ENCODE results near the gene CIAO1. TPM values are rescaled to one million over a fixed set of nuclear protein-coding genes. Genes with fewer than 3 reads are reported as not detected.
A peak's percentile ranks its signal among the peaks of the same experiment; 100 is the strongest.

Gene CIAO1
- total and polyA plus RNA-seq, 2 of the 13 experiments (the other 11 are each of a cell fraction or from before 2014, with no cell fraction given), result 99.3 to 120 TPM

GRCh38 chr2:96305091-96305978, 39.3 kb downstream of the CIAO1 start, which contains the start of gene SNRNP200 (continued):
- TF ChIP-seq ZNF646 (CRISPR knock-in tag; IDR thresholded peaks at IDR 0.05) (no peak; the same call in 1 of the 2 replicates), ZBTB8A (CRISPR knock-in tag; IDR thresholded peaks at IDR 0.05; ENCODE audit: borderline replicate concordance, low read depth) (peak; percentile 87; the same call in 1 of the 2 replicates), ZC3H4 (CRISPR knock-in tag; IDR thresholded peaks at IDR 0.05; ENCODE audit: borderline replicate concordance) (no peak), ZNF839 (CRISPR knock-in tag; IDR thresholded peaks at IDR 0.05; ENCODE audit: borderline replicate concordance) (peak; percentile 98; the same call in 1 of the 2 replicates), DR1 (CRISPR knock-in tag; IDR thresholded peaks at IDR 0.05) (peak; percentile 94), ZNF614 (CRISPR knock-in tag; IDR thresholded peaks at IDR 0.05; ENCODE audit: borderline replicate concordance) (peak; percentile 93; the same call in 1 of the 2 replicates), TAF15 (IDR thresholded peaks at IDR 0.05; ENCODE audit: low read depth, low read length, poor library complexity, severe bottlenecking) (no peak), TRIM22 (IDR thresholded peaks at IDR 0.05) (no peak), PRDM4 (CRISPR knock-in tag; IDR thresholded peaks at IDR 0.05; ENCODE audit: borderline replicate concordance) (no peak; the same call in 1 of the 2 replicates), ZNF282 (IDR thresholded peaks at IDR 0.05; ENCODE audit: partially characterized antibody) (no peak), MZF1 (CRISPR knock-in tag; IDR thresholded peaks at IDR 0.05; ENCODE audit: borderline replicate concordance) (peak; percentile 80; the same call in 1 of the 2 replicates), ZNF331 (CRISPR knock-in tag; IDR thresholded peaks at IDR 0.05) (peak; percentile 66), ARNT (IDR thresholded peaks at IDR 0.05) (no peak), CBX1 (IDR thresholded peaks at IDR 0.05; ENCODE audit: low read depth) (peak; percentile 94)

Measured in HepG2 (cell line).